ENCODE measurements around the gene CD24.

Gene CD24

DNA sequence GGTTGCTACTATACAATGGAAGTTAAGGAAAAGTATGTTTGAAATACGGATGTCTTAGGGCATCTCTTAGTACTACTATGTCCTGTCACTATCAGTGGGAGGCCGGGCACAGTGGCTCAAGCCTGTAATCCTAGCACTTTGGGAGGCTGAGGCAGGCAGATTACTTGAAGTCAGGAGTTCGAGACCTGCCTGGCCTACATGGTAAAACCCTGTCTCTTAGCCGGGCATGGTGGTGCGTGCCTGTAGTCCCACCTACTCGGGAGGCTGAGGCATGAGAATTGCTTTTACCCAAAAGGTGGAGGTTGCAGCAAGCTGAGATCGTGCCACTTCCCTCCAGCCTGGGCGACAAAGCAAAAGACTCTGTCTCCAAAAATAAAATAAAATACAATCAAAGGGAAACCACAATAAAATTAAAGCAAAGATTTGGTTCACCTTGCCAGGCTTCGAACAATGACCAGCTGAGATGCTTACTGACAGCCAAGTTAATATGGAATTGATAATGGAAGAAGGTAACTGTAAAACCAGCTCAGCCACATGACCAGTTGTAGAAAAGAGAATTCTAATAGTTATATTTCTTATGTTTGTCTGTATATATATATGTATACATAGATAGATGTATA, 6.5 kb downstream of the CD24 start:
- DNase-seq (ENCODE audit: low spot score) = no peak

DNA sequence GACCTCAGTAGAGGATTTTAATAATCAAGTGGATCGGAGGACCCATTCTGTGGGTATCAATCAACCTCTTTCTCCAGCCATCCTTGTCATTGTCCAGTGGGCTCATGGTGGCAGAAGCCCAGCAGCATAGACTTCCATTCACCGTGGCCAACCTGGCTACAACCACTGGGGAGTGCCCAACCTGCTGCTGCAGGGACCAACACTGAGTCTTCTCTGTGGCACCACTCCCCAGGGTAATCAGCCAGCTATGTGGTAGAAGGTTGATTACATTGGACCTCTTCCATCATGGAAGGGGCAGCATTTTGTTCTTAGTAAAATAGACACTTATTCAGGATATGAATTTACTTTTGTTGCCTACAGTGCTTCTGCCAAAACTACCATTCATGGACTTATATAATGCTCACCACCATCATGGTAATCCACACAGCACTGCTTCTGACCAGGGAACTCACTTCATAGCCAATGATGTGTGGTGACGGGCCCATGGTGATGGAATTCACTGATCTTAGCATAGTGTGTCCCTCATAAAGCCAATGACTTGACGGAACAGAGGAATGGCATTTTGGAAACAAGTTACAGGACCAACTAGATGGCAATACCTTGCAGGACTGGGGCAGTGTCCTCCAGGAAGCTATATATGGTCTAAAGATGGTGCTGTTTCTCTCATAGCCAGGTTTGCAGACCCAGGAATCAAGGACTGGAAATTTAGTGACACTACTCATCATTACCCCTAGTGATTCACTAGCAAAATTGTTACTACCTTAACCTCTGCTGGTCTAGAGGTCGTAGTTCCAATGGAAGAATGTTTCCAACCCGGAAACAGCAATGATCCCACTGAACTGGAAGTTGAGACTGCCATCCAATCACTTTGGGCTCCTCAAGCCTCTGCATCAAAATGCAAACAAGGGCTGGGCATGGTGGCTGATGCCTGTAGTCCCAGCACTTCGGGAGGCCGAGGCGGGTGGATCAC, 7.6 kb downstream of the CD24 start:
- DNase-seq (ENCODE audit: low spot score) = no peak

DNA sequence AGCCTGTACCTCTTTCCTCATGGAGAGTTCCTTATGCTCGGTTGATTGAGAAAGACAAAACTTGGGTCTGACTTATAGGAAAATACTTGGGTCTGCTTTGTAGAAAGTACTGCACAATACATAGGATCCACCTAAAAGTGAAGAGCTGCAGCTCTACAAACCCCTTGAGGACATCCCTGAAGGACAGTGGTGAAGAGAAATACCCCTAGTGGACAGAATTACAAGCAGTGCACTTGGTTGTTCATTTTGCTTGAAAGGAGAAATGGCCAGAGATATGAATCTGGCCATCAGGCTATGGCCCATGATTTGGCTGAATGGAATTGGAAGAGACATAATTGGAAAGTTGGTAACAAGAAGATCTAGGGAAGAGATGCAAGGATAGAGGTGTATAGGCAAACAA, 8.3 kb downstream of the CD24 start:
- no peak for DNase-seq (ENCODE audit: low spot score)

DNA sequence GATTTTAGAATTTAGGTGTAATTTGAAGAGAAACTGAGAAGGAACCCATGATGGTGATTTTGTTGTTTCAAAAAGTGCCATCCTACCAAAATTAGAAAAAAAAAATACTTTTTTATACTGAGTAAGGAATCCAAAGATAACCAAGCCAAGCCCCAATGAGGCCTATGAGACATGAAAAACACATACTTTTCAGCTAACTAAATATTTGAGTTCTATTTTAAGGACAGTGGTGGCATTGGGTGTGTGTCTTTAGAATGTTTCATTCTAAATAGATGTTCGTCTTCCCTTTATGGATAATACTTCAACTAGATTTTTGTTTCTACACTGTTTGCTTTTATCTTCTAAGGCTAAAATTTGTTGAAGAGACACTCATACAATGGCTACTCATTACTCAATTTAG, 9.6 kb downstream of the CD24 start:
- DNase-seq (ENCODE audit: low spot score) = peak; percentile 28

DNA sequence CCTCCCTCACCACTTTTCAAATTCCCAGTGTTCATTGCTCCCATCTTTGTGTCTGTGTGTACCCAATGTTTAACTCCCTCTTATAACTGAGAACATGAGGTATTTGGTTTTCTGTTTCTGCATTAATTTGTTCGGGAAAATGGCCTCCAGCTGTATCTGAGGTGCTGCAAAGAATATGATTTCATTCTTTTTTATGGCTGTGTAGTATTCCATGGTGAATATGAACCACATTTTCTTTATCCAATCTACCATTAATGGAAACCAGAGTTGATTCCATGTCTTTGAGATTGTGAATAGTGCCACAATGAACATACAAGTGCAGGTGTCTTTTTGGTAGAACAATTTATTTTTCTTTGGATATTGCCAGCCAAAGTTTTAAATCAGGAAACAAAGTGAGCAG, 10.4 kb downstream of the CD24 start:
- no peak for DNase-seq (ENCODE audit: low spot score)

DNA sequence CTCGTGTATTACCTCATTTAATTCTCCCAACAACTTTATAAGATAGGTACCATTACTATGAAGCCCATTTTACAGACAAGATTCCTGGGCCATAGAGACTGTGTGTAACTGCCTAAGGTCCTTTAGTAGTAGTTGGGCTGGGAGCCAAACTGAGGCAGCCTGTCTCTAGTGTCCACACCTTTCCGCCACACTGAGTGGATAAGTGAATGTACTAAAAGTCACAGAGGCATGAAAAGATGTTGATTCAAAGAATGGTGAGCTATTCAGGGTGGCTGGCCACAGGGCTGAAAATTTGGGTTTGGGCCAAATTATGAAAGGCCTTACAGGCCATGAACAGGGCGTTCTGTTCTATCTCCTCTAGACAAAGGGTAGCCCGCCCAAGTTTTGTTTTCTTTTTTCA, 11.0 kb downstream of the CD24 start:
- DNase-seq (ENCODE audit: low spot score) = no peak

DNA sequence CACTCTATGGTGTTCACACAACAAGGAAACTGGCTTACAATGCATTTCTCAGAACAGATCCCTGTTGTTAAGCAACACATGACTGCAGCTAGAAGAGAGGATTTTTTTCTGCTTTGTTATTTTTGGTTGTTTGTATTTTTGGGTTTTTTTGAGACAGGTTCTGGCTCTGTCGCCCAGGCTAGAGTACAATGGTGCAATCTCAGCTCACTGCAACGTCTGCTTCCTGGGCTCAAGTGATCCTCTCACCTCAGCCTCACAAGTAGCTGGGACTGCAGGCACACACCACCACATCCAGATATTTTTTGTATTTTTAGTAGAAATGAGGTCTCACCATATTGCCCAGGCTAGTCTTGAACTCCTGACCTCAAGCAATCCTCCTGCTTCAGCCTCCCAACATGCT, 12.7 kb downstream of the CD24 start:
- no peak for DNase-seq (ENCODE audit: low spot score)

DNA sequence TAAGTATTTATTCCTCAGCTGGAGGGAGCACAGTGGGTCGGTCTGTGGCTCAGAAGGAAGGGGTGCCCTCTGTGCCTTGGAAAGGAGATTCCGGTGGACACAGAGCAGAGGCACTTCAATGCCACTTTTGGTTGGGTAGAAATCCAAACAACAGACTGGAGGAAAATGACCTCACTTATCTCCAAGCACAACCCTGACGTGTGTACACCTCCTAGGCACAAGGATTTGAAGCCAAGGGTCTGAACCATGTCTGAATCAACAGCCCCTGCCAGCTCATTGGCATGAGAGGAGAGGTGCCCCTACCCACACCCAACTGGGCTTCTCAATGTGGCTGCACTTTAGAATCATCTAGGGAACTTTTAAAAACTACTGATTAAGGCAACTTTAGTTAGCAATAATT, 13.4 kb downstream of the CD24 start:
- no peak for DNase-seq (ENCODE audit: low spot score)

DNA sequence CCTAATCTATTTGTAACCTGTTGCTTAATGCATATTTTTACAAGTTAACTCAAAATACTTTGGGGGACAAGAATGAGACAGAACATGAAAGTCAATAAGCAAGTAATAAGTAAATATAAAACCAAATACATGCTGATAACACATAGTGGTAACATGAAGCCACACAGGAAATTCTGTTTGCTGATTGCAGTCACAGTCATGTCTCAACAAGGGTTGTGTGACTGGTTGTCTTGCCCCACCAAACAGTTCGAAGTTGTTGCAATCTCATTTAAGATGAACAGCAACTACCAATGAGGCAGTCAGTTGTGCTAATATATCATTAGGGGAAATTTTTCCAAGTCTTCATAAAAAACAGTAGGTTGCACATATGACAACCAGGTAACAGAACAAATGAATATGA, 14.5 kb downstream of the CD24 start:
- no peak for DNase-seq (ENCODE audit: low spot score)

DNA sequence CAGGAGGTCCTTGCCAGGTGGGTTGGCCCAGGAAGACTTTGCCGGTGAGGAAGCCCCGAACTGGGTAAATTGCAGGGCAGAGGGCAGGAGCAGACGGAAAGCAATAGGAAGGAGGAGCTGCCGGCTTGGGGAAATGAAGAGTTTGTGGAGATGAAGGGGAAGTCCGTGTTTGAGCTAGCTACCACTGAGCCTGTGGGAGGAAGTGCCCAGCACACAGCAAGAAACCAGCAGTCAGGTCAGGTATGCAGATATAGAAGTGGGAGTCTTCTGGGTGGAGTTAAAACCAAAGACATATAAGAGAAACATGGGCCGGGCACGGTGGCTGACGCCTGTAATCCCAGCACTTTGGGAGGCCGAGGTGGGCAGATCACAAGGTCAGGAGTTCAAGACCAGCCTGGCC, 34.7 kb downstream of the CD24 start:
- DNase-seq (ENCODE audit: low spot score) = no peak

DNA sequence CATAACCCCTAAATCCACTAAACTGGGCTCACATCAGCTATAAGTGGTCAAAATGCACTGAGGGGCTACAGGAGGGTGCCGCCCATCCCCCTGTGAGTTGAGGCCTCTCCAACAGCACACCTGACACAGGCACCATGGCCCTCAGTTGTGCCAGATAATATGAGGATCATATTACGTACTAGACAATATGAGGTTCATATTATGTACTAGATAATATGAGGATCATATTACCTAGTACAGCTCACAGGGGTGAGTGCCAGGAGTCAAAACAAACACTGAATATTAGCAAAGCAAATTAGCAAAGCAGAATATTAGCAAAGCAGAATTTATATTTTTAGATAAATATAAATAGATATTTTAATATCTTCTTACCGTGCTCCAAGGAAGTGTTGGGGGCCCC, 35.3 kb downstream of the CD24 start:
- DNase-seq (ENCODE audit: low spot score) = no peak

DNA sequence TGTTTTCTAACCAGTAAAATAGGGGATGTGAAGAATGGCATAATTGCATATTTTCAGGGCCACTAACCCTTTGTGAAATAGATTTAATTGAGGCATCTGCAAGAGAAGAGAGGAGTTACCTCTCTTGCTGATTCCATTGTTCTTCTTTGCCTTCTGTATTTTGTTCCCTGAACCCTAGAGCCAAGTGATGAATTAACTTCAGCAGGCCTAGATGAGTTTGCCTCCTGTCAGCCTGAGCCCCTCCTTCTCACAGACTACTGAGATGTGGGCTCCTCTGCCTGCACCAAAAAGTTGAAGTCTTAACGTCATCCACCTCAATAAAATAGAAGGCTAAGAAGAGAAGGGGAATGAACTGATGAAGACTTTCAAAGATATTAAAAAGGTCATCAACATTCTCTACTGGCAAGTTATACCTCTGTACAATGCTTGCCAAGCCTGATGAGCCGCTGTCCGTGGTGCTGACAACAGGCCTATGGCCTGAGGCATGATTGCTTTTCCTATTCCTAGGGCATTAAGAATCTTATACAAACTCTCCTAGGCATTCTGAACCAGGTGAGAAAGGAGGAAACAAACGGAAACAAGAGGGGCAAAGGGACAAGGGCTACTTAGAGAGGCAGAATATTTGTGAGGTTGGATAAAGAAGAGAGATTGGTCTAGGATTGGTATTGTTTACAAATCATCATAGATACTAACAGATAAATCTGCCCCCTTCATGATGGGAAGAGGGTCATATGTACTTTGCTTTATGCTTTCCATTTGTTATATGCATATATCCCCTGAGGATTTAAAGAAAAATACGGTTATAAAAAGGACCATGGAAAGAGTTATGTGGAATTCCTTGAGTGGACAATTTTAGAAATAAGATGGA, 46.8 kb downstream of the CD24 start:
- DNase-seq (ENCODE audit: low spot score) = peak; percentile 53

DNA sequence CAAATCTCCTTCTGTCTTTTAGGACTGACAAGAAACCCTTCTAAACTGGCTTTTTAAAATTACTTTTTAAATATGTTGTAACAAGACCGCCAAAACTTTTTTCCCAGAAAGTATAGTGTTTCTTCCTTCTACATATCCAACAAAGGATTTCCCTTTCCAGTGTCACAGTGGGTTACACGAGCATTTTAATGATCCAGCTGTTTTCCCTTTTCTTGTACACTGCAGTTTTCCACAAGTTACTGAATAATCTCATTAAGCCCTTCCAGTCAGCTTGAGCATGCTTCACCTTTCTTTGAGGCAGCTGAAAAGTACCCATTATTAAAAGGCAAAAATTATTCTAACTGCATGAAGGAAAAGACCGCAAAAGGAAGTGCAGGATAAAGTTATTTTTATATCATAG, 48.6 kb downstream of the CD24 start:
- no peak for DNase-seq (ENCODE audit: low spot score)

DNA sequence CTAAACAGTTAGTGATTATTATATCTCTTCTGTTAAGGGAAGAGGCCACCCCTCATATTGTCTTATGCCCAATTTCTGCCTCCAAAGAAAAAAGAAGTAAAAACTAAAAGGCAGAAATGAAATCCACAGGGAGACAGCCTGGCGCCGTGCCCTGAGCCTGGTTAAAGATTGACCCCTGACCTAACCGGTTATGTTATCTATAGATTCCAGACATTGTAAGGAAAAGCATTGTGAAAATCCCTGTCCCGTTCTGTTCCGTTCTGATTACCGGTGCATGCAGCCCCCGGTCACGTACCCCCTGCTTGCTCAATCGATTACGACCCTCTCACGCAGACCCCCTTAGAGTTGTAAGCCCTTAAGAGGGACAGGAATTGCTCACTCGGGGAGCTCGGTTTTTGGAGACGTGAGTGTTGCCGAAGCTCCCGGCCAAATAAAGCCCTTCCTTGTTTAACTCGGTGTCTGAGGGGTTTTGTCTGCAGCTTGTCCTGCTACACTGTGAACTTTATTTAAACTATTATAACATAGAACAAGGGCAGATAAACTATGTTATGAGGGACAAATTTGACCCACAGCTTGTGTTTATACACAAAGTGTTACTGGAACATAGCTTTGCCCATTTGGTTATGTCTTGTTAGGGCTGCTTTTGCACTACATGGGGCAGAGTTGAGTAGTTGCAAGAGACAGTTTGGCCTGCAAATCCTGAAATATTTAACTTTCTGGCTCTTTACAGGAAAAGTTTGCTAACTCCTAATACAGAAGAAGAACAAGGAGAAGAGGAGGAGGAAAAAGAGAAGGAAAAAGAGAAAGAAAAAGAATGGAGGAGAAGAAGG, 49.6 kb downstream of the CD24 start:
- DNase-seq (ENCODE audit: low spot score) = no peak

DNA sequence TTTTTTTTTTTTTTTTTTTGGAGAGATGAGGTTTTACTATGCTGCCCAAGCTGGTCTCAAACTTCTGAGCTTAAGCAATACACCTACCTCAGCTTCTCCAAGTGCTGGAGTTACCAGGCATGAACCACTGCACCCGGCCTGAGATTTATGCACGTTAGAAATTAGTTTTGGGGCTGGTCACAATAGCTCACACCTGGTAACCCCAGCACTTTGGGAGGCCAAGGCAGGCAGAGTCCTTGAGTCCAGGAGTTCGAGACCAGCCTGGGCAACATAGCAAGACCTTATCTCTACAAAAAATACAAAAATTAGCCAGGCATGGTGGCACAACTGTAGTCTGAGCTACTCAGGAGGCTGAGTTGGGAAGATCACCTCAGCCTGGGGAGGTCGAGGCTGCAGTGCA, 51.9 kb downstream of the CD24 start:
- DNase-seq (ENCODE audit: low spot score) = no peak

Measured in AG20443 (cell line).